Measurements from ENCODE around the gene LPCAT4. TPM values are rescaled to one million over a fixed set of nuclear protein-coding genes. Genes with fewer than 3 reads are reported as not detected.

Gene LPCAT4
- total and polyA plus RNA-seq, 9 of the 15 experiments (the other 6 are each of a cell fraction or from before 2014, with no cell fraction given), result 7.3 to 34.3 (median 14.4) TPM

GRCh38 chr15:34318277-34319079, 48.5 kb downstream of the LPCAT4 start (continued):
- TF ChIP-seq KDM5B (IDR thresholded peaks at IDR 0.05; ENCODE audit: insufficient replicate concordance, low read depth, low read length) (peak; percentile 42), MAZ (CRISPR knock-in tag; conservative IDR thresholded peaks at IDR 0.05 in 1 of 2, IDR thresholded peaks at IDR 0.05 in 1 of 2) (peak in 1 of 2 experiments; percentile 36; a peak in 2 of 4 replicates), USF1 (CRISPR knock-in tag; IDR thresholded peaks at IDR 0.05) (peak; percentile 95), MEIS2 (IDR thresholded peaks at IDR 0.05; ENCODE audit: partially characterized antibody) (peak; percentile 69), MNT (conservative IDR thresholded peaks at IDR 0.05) (peak; percentile 49 to 72), PRDM10 (IDR thresholded peaks at IDR 0.05; ENCODE audit: partially characterized antibody) (no peak), GTF2E2 (tag; IDR thresholded peaks at IDR 0.05) (peak; percentile 64; the same call in 1 of the 2 replicates), PHTF2 (CRISPR knock-in tag; IDR thresholded peaks at IDR 0.05) (no peak), ZNF436 (CRISPR knock-in tag; IDR thresholded peaks at IDR 0.05) (no peak), ZBTB11 (CRISPR knock-in tag; IDR thresholded peaks at IDR 0.05) (peak in 1 of 3 experiments; percentile 10; a peak in 1 of 6 replicates), RBFOX2 (IDR thresholded peaks at IDR 0.05; ENCODE audit: low read depth, low read length) (peak; percentile 17; the same call in 1 of the 2 replicates), POLR2AphosphoS5 (IDR thresholded peaks at IDR 0.05; ENCODE audit: control insufficient read depth, insufficient read depth, low read depth, low read length) (peak; percentile 61; the same call in 1 of the 2 replicates), DEAF1 (CRISPR knock-in tag; IDR thresholded peaks at IDR 0.05) (no peak)

Measured in K562 (cell line).